Stomach (tissue), 4 donors: ENCODE data around the gene BCAS3.

Experiments used
- POLR2A ChIP-seq, 4 donors: fragments of 450-650 bp; IDR thresholded peaks; one replicate each; pipeline ENCODE4 v1.6.1; 2016; ENCODE audit warnings: antibody characterized with exemption in 4 of 4, control low read depth in 2 of 4, mild to moderate bottlenecking in 1 of 4, moderate library complexity in 1 of 4
- TF ChIP-seq, protein P1 (sequence below), 7 experiments: fragments of 450-650 bp in 4 of 7; fragments of 200-600 bp in 3 of 7; sonication (generic) in 3 of 7; IDR thresholded peaks; one replicate each; pipeline ENCODE4 v1.5.1; 2016 to 2019; ENCODE audit warnings: antibody characterized with exemption in 7 of 7, control low read depth in 2 of 7, mild to moderate bottlenecking in 1 of 7

- TF ChIP-seq POLR2A (IDR thresholded peaks at IDR 0.05) = no peak
- TF ChIP-seq, protein P1, sequence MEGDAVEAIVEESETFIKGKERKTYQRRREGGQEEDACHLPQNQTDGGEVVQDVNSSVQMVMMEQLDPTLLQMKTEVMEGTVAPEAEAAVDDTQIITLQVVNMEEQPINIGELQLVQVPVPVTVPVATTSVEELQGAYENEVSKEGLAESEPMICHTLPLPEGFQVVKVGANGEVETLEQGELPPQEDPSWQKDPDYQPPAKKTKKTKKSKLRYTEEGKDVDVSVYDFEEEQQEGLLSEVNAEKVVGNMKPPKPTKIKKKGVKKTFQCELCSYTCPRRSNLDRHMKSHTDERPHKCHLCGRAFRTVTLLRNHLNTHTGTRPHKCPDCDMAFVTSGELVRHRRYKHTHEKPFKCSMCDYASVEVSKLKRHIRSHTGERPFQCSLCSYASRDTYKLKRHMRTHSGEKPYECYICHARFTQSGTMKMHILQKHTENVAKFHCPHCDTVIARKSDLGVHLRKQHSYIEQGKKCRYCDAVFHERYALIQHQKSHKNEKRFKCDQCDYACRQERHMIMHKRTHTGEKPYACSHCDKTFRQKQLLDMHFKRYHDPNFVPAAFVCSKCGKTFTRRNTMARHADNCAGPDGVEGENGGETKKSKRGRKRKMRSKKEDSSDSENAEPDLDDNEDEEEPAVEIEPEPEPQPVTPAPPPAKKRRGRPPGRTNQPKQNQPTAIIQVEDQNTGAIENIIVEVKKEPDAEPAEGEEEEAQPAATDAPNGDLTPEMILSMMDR (IDR thresholded peaks at IDR 0.05) = no peak
These were observed 290.6 kb downstream of the BCAS3 start for GRCh38 chr17:60968266-60968665.
